Transverse colon (tissue), 4 donors: ENCODE results near the gene SUMF1. TPM values are rescaled to one million over a fixed set of nuclear protein-coding genes. Genes with fewer than 3 reads are reported as not detected.

Source experiments
- DNase-seq: peaks from one replicate; pipeline ENCODE4 v3.0.0-alpha.2; 2019
- H3K27ac ChIP-seq, 4 donors: fragments of 200-600 bp; sonication (generic); 2 replicates each; pipeline ENCODE4 v1.5.1; 2016 to 2018; ENCODE audit warnings: inconsistent platforms in 4 of 4
- H3K27me3 ChIP-seq: fragments of 200-600 bp; sonication (generic); 2 replicates; pipeline ENCODE4 v1.5.1; 2017; ENCODE audit warnings: inconsistent platforms
- H3K36me3 ChIP-seq, 4 donors: fragments of 200-600 bp; sonication (generic); 2 replicates each; pipeline ENCODE4 v1.5.1; 2017 to 2019; ENCODE audit warnings: inconsistent platforms in 4 of 4
- H3K4me1 ChIP-seq, 4 donors: fragments of 200-600 bp; sonication (generic); 2 replicates each; pipeline ENCODE4 v1.5.1; 2017 to 2020; ENCODE audit warnings: inconsistent platforms in 4 of 4
- H3K4me3 ChIP-seq, 4 donors: fragments of 200-600 bp; sonication (generic); 1 replicate in 1 of 4; 2 replicates in 3 of 4; pipeline versions ENCODE4 v1.5.1 to v1.6.1; 2017 to 2019; ENCODE audit warnings: inconsistent platforms in 4 of 4
- H3K9me3 ChIP-seq, 2 donors: fragments of 200-600 bp; sonication (generic); 2 replicates each; pipeline ENCODE4 v1.5.1; 2017 to 2019; ENCODE audit warnings: inconsistent platforms in 2 of 2
- CTCF ChIP-seq, 5 experiments: fragments of 200-600 bp in 3 of 5; fragments of 450-650 bp in 2 of 5; sonication (generic) in 3 of 5; IDR thresholded peaks; 1 replicate in 2 of 5; 2 replicates in 3 of 5; pipeline ENCODE4 v1.5.1; 2016 to 2017; ENCODE audit warnings: antibody characterized with exemption in 5 of 5, inconsistent platforms in 3 of 5, mild to moderate bottlenecking in 2 of 5, moderate library complexity in 1 of 5
- EP300 ChIP-seq: sonication (generic); formaldehyde crosslinking; IDR thresholded peaks from one replicate; pipeline ENCODE4 v1.6.1; 2017; ENCODE audit warnings: antibody characterized with exemption, low read depth
- POLR2A ChIP-seq: fragments of 450-650 bp; IDR thresholded peaks from one replicate; pipeline ENCODE4 v1.6.1; 2016; ENCODE audit warnings: antibody characterized with exemption, mild to moderate bottlenecking, moderate library complexity
- POLR2AphosphoS5 ChIP-seq, 3 donors: sonication (generic); formaldehyde crosslinking; IDR thresholded peaks; one replicate each; pipeline ENCODE4 v1.6.1; 2016; ENCODE audit warnings: antibody characterized with exemption in 3 of 3
- WGBS, 2 donors: methylation state at CpG; one replicate each; pipeline ENCODE4 v1.1.5; 2018; ENCODE audit warnings: low coverage in 1 of 2; 5-methylcytosine and 5-hydroxymethylcytosine counted together
- in situ Hi-C, 4 donors: fragments of 200-750 bp; cut with MboI; loops; one replicate each; pipeline versions ENCODE4 v1.15.0 to v1.15.1; 2017; ENCODE audit warnings: low sequenced_read_pairs in 3 of 4, low pct_ligation_motif_present in 1 of 4, low pct_unique_long_range_greater_than_20kb in 1 of 4
- intact Hi-C: fragments of 100-400 bp; cut with DNase I; formaldehyde crosslinking; loops from one replicate; pipeline ENCODE4 v1.15.1; 2023; ENCODE audit warnings: low total_unique reads
- total RNA-seq, 4 donors: library from RNA; depleted of rRNA; stranded (reverse); fragments of >200 nt; gene quantifications; one replicate each; pipeline ENCODE4 v1.1.0, GENCODE V29; 2016

SUMF1 gene
- total RNA-seq, 4 donors from 2014 or later: 25.1 to 70.5 (median 65.3) TPM

GRCh38 chr3:4504340-4505261, 37.5 kb upstream of the SUMF1 start:
- in situ Hi-C loops: no loop called here
- no peaks in the 10 kb centered on the region for H3K27me3 ChIP-seq
- no peaks in the 10 kb centered on the region for H3K9me3 ChIP-seq
- DNase-seq: peak; percentile 70
- TF ChIP-seq POLR2A: no peak
- peak in 1 of 3 donors; percentile 9 for TF ChIP-seq POLR2AphosphoS5 (IDR thresholded peaks at IDR 0.05)
- intact Hi-C loops: no loop called here
- peak overlapping the region in 2 of 4 donors; percentile 11 to 26 for H3K4me3 ChIP-seq
- peak overlapping the region; percentile 72 to 84 (median 76) for H3K27ac ChIP-seq
- WGBS, 2 donors: 6 to 17% methylated on average over 7 to 14 of the region's 14 CpGs
- H3K4me1 ChIP-seq: peaks cover 21 to 65% (median 36%) of the 10 kb centered on the region in 4 donors
- no peaks in the 10 kb centered on the region for H3K36me3 ChIP-seq

GRCh38 chr3:4503050-4503449, 36.0 kb upstream of the SUMF1 start:
- 47 to 72% methylated on average over 5 of the region's 5 CpGs for WGBS, 2 donors
- H3K4me1 ChIP-seq: peaks cover 21 to 64% (median 36%) of the 10 kb centered on the region in 4 donors

GRCh38 chr3:4501927-4502326, 34.9 kb upstream of the SUMF1 start:
- Histone ChIP-seq H3K27me3 (no peaks in the 10 kb centered on the region), H3K27ac (peak overlapping the region in 2 of 4 donors; percentile 28 to 37), H3K9me3 (no peaks in the 10 kb centered on the region), H3K36me3 (no peaks in the 10 kb centered on the region), H3K4me3 (no peak overlapping the region), H3K4me1 (peaks cover 12 to 53% (median 30%) of the 10 kb centered on the region in 4 donors)
- WGBS, 2 donors: 44 to 58% methylated on average over 7 to 9 of the region's 9 CpGs
- peak; percentile 19 for DNase-seq
- intact Hi-C loops (no loop called here), in situ Hi-C loops (no loop called here)
- no peak for TF ChIP-seq POLR2AphosphoS5 (IDR thresholded peaks at IDR 0.05)

More at GRCh38 chr3:4503050-4503449, 36.0 kb upstream of the SUMF1 start:
- DNase-seq: peak; percentile 11
- no peak for TF ChIP-seq POLR2A
- no peaks in the 10 kb centered on the region for H3K27me3 ChIP-seq
- no peaks in the 10 kb centered on the region for H3K9me3 ChIP-seq
- peak overlapping the region in 3 of 4 donors; percentile 72 to 77 (median 75) for H3K27ac ChIP-seq
- H3K36me3 ChIP-seq: no peaks in the 10 kb centered on the region
- no peak overlapping the region for H3K4me3 ChIP-seq
- in situ Hi-C loops (no loop called here), intact Hi-C loops (no loop called here)

DNA sequence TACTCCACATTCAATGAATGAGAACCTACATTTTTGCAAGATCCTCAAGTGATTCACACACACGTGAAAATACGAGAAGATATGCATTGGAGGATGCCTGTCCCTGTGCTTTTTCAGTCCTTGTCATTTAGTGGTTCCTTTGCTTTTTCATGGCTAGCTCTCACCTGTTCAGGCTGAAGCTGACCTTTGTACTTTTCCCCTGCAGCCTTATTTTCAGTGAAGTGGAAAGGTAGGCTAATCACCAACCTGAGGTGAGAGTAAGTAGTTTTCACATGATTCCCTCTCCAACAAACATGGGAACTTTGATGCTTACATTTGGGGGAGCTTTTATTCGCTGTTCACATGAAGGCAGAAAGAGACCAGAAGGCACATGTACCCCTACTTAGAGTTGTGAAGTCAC, 34.4 kb upstream of the SUMF1 start:
- DNase-seq: no peak
- 54 to 68% methylated on average over 3 of the region's 3 CpGs for WGBS, 2 donors
- in situ Hi-C loops (no loop called here), intact Hi-C loops (no loop called here)
- Histone ChIP-seq H3K9me3 (no peaks in the 10 kb centered on the region), H3K27ac (peak overlapping the region in 1 of 4 donors; percentile 37), H3K4me1 (peaks cover 12 to 53% (median 30%) of the 10 kb centered on the region in 4 donors), H3K36me3 (no peaks in the 10 kb centered on the region), H3K27me3 (no peaks in the 10 kb centered on the region), H3K4me3 (no peak overlapping the region)
- TF ChIP-seq POLR2AphosphoS5 (IDR thresholded peaks at IDR 0.05) (no peak), EP300 (no peak), POLR2A (no peak), CTCF (IDR thresholded peaks at IDR 0.05) (no peak)

DNA sequence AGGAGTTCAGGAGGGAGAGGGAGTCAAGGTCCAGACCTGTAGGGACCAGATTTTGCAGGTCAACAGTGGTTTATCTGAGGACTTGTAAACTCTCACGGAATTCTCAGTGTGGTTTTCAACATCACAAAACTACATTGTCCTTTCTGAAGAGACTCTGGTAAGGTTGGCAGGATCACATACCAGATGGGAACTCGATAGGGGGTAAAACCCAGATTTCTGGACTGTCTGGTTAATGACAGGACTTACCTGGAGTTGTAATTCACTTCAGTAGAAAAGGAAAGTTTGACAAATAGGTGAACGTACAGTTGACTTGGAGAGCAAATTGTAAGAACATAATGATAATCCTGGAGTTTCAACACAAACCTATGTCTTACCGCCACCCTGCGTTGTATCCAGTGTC, 31.4 kb upstream of the SUMF1 start:
- intact Hi-C loops: no loop called here
- Histone ChIP-seq H3K4me1 (peaks cover 0 to 47% (median 22%) of the 10 kb centered on the region in 4 donors), H3K4me3 (no peak overlapping the region), H3K27ac (no peak overlapping the region), H3K9me3 (no peaks in the 10 kb centered on the region), H3K36me3 (no peaks in the 10 kb centered on the region), H3K27me3 (no peaks in the 10 kb centered on the region)
- DNase-seq: no peak
- TF ChIP-seq POLR2AphosphoS5 (IDR thresholded peaks at IDR 0.05) (no peak), EP300 (no peak), POLR2A (no peak), CTCF (IDR thresholded peaks at IDR 0.05) (no peak)
- in situ Hi-C loops: no loop called here
- WGBS, 2 donors: 86% methylated on average over 5 of the region's 5 CpGs
